Upper lobe of right lung (tissue), 1 donor: ENCODE measurements around the gene LMAN2L. TPM values are rescaled to one million over a fixed set of nuclear protein-coding genes. Genes with fewer than 3 reads are reported as not detected.

ENCODE experiments used
- ATAC-seq: fragments of 200-7000 bp; cut with Tn5 transposase; one replicate; pipeline ENCODE4 v1.9.1; 2020; ENCODE audit warnings: mild to moderate bottlenecking, moderate library complexity
- DNase-seq: peaks from one replicate; pipeline ENCODE4 v3.0.0-alpha.2; 2020
- H3K27ac ChIP-seq: fragments of 200-600 bp; one replicate; pipeline ENCODE4 v1.8.0; 2022
- H3K27me3 ChIP-seq: fragments of 200-600 bp; one replicate; pipeline ENCODE4 v1.8.0; 2022; ENCODE audit warnings: mild to moderate bottlenecking
- H3K36me3 ChIP-seq: fragments of 200-600 bp; one replicate; pipeline ENCODE4 v1.8.0; 2022
- H3K4me1 ChIP-seq: fragments of 200-600 bp; one replicate; pipeline ENCODE4 v1.8.0; 2022
- H3K4me3 ChIP-seq: fragments of 200-600 bp; one replicate; pipeline ENCODE4 v1.8.0; 2022; ENCODE audit warnings: mild to moderate bottlenecking
- H3K9me3 ChIP-seq: fragments of 200-600 bp; one replicate; pipeline ENCODE4 v1.8.0; 2022
- intact Hi-C: fragments of 100-400 bp; cut with DNase I; formaldehyde crosslinking; loops from one replicate; pipeline ENCODE4 v1.11.0; 2022
- total RNA-seq: library from RNA; stranded (reverse); fragmentation: NEBNext Ultra II Directional; extraction: Animal tissue kit (Norgen Biotek cat#: 25700); gene quantifications from one replicate; pipeline ENCODE4 v1.2.1, GENCODE V29; 2021
- TF ChIP-seq, protein P1 (sequence below): fragments of 200-600 bp; IDR thresholded peaks from one replicate; pipeline ENCODE4 v1.8.0; 2022; ENCODE audit warnings: antibody characterized with exemption
- donor health status: DM: no; HTN: yes; CAD: no; lungs with severe emphysema.

The LMAN2L gene
- total RNA-seq, 1 donor from 2014 or later = 16.5 TPM

DNA sequence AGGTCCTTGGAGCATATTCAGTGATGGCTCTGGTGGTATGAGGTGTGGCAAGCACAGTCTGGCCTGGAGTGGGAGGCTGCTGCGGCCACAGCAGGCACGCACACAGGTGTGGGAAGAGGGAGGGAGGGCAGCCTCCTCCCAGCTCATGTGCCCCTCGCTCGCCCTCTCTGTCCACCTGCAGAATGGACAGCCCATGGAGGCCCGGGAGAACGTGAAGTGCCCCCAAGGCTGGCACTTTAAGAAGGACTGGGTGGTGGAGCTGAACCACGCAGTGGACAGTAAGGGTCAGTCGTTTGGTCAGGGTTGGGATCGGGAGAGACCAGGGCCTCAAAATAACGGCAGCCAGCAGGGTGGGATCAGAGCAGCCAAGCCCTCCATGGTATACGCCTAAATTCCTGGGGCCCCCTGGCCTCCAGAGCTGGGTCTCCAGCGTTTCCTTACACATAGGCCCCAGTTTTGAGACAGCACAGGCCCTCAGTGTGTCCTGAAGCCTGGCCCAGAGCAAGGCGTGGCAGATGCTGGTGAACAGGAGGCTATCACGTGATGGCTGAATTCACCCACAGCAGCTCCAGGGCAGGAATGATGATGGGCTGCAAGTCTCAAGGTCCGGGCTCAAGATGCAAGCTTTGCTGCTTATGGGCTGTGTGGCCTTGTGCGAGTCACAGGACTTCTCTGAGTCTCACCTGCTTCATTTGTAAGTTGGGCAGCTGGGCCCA is 49.4 kb downstream of the LMAN2L start:
- ATAC-seq (peak; percentile 10), DNase-seq (no peak)
- H3K4me1 ChIP-seq = peaks cover 8% of the 10 kb centered on the region
- no peaks in the 10 kb centered on the region for H3K27me3 ChIP-seq
- no peaks in the 10 kb centered on the region for H3K9me3 ChIP-seq
- H3K27ac ChIP-seq = no peak overlapping the region
- H3K36me3 ChIP-seq = no peaks in the 10 kb centered on the region
- H3K4me3 ChIP-seq = no peak overlapping the region
- intact Hi-C loops = no loop called here
- TF ChIP-seq, protein P1, sequence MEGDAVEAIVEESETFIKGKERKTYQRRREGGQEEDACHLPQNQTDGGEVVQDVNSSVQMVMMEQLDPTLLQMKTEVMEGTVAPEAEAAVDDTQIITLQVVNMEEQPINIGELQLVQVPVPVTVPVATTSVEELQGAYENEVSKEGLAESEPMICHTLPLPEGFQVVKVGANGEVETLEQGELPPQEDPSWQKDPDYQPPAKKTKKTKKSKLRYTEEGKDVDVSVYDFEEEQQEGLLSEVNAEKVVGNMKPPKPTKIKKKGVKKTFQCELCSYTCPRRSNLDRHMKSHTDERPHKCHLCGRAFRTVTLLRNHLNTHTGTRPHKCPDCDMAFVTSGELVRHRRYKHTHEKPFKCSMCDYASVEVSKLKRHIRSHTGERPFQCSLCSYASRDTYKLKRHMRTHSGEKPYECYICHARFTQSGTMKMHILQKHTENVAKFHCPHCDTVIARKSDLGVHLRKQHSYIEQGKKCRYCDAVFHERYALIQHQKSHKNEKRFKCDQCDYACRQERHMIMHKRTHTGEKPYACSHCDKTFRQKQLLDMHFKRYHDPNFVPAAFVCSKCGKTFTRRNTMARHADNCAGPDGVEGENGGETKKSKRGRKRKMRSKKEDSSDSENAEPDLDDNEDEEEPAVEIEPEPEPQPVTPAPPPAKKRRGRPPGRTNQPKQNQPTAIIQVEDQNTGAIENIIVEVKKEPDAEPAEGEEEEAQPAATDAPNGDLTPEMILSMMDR = no peak

DNA sequence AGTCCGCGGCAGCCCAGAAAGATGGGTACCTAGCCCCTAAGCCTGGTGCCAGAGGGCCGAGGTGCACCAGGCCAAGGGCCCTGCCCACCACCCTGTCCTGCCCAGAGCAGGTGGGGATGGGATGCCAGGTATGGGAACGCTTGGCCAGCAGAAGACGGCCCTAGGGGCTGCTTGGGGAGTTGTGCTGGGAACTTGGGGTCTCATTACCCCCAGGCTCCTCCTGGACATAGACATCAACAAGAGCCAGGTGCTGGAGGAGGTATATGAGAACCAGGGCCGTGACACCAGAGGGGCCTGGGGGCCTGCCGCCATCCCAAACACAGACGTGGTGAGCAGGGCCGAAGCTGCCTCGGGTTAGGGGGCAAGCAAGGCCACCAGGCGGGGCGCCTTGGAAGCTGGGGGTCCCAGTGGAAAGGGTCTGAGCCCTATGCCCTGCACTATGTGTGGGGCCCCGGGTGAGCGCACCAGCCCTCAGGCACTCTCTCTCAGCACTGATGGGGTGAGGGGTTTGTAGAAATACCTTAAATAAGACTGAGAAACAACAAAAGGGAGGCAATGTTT is 50.4 kb downstream of the LMAN2L start:
- no peaks in the 10 kb centered on the region for H3K36me3 ChIP-seq
- TF ChIP-seq, protein P1 = no peak
- DNase-seq (no peak), ATAC-seq (no peak)
- no peaks in the 10 kb centered on the region for H3K9me3 ChIP-seq
- no peaks in the 10 kb centered on the region for H3K27me3 ChIP-seq
- intact Hi-C loops = no loop called here
- H3K27ac ChIP-seq = no peak overlapping the region
- H3K4me3 ChIP-seq = no peak overlapping the region
- H3K4me1 ChIP-seq = peaks cover 11% of the 10 kb centered on the region

DNA sequence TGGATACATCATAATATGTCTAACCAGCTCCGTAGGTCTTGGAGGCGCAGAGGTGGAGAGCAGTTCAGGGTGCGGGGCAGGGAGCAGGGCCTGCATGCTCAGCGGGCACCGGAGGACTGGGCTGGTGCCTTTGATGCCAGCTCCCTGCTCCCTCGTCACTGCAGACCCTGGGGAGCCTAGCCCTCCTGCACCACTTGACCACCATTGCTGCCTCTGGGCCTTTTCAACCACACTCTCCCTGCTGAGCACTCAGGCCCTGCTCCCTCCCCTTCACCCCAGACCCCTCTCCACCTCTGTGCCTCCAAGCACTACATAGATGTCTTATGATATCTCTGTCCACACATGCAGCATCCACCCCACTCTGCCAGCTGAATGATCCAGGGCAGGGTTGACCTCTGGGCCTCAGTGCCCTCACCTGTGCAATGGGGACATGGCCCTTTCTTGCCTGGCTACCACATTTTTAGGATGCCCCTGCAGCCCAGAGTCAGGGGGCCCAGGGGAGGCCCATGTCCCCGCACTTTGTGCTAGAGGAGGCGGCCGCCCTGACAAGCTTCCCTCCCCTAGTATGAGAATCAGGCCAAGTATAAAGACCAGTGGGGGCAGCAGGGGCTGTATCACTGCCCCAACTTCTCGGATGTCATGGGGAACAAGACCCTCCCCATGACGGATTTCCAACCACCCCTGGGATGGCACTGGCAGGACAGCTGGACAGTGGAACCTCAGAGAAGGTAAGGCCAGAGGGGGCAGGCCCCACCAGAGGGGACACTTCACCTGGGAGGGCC is 51.0 kb downstream of the LMAN2L start:
- peaks cover 11% of the 10 kb centered on the region for H3K4me1 ChIP-seq
- no peaks in the 10 kb centered on the region for H3K9me3 ChIP-seq
- H3K27ac ChIP-seq = no peak overlapping the region
- H3K4me3 ChIP-seq = no peak overlapping the region
- ATAC-seq (no peak), DNase-seq (no peak)
- no peaks in the 10 kb centered on the region for H3K36me3 ChIP-seq
- H3K27me3 ChIP-seq = no peaks in the 10 kb centered on the region
- TF ChIP-seq, protein P1 = no peak
- intact Hi-C loops = no loop called here

DNA sequence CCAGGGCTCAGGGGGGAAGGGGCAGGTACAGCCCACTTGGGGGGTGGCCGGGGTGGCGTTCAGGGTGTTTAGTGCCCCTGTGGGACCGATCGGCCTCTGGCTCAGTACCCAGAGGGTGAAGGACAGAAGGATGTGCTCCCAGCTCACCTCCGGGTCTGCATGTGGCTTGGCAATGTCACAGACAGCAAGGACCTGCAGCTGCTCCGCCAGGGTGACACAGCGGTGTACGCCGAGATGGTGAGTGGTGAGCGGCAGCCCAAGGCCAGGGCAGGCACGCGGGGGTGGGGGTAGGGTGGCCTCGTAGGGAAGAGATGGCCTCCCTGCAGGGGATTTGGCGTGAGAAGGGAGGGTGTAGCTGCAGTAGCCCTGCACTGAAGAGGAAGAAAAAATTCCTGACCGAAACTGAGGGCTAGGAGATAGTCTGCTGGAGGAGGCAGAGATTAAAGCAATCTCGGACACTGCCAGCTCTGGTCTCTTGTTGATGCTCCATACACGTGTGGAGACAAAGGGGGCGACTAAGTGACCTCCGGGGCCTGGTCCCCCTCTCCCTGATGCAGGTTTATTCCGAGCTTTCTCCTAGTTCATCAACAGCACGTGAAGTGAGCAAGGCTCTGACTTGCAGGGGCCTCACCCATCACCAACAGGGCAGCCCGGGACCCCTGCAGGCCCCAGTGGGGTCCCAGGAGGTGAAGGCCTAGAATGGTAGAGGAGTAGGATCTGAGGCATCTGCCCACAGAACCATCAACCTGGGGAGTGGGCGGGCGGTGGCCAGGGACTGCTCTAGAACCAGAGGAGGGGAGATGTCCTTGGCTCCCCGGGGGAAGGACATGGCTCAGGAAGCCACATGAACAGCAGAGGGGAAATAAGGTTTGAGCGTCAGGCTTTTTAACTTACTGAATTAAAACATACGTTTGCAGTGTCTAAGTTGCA is 51.9 kb downstream of the LMAN2L start:
- ATAC-seq (no peak), DNase-seq (no peak)
- TF ChIP-seq, protein P1 = no peak
- no peak overlapping the region for H3K27ac ChIP-seq
- H3K27me3 ChIP-seq = no peaks in the 10 kb centered on the region
- no peak overlapping the region for H3K4me3 ChIP-seq
- peaks cover 11% of the 10 kb centered on the region for H3K4me1 ChIP-seq
- no peaks in the 10 kb centered on the region for H3K9me3 ChIP-seq
- no peaks in the 10 kb centered on the region for H3K36me3 ChIP-seq
- intact Hi-C loops = no loop called here

GRCh38 chr2:96687266-96687665 is 52.6 kb downstream of the LMAN2L start:
- Histone ChIP-seq H3K9me3 (no peaks in the 10 kb centered on the region), H3K4me1 (peaks cover 11% of the 10 kb centered on the region), H3K27me3 (no peaks in the 10 kb centered on the region), H3K36me3 (no peaks in the 10 kb centered on the region), H3K4me3 (no peak overlapping the region), H3K27ac (no peak overlapping the region)
- TF ChIP-seq, protein P1 = no peak
- intact Hi-C loops = no loop called here
- DNase-seq (peak; percentile 53), ATAC-seq (no peak)
